Hematopoietic multipotent progenitor cell treated with erythropoietin and hydrocortisone succinate and interleukin-3 and kit ligand, for 6 days (in vitro differentiated cells): ENCODE results near the gene CAPZA2.
"Not testable (repeated sequence)": the region's sequence is repeated elsewhere in the genome, so short reads cannot be mapped to it uniquely, and the experiment has no call there.

Experiments used
- DNase-seq: peaks from one replicate; pipeline ENCODE4 v3.0.0-alpha.2; 2015

CAPZA2 gene

GRCh38 chr7:116922545-116922944, 60.2 kb downstream of the CAPZA2 start:
- DNase-seq: no peak

- DNase-seq: no peak
Observed at GRCh38 chr7:116924741-116925140, 62.4 kb downstream of the CAPZA2 start.

DNA sequence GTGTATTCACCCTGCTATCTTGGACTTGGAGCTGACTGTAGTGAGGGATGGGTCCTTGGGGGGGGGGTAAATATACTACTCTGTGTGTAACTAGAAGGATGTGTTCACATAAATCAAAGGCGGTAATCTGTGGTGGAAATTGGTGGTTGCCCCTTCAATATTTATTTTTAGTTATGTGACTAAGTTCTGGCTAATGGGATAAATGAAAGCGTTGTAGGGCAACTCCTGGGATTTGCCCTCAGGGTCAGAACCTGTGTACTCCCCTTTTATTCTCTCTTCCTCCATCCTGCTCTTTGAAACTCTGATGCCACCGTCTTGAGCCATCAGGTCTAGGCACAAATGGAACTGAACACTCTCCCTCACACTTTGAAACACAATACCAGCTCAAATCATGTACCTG, 66.6 kb downstream of the CAPZA2 start:
- DNase-seq: no peak

- peak; percentile 90 for DNase-seq
Observed at GRCh38 chr7:116929914-116930913, 67.8 kb downstream of the CAPZA2 start.

GRCh38 chr7:116932566-116932965, 70.2 kb downstream of the CAPZA2 start:
- no peak for DNase-seq

- DNase-seq: no peak
Observed at GRCh38 chr7:116933465-116933864, 71.1 kb downstream of the CAPZA2 start.

DNA sequence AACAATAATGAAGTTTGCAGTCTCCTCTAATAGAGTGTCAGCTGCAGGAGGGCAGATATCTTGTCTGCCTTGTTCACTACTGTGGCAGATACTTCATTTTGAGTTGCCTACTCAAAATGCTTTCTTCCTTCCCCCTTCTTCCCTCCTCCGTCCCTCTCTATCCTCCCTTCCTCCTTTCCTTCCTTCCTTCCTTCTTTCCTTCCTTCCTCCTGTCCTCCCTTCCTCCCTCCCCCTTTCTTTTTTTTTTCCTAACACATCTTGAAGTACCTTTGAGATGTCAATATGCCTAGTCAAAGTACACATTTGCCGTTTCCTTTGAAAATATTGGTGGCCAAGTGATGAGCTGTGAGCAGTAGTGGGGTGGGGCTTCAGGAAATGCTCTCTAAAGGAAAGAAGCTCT, 72.2 kb downstream of the CAPZA2 start:
- no peak for DNase-seq

DNA sequence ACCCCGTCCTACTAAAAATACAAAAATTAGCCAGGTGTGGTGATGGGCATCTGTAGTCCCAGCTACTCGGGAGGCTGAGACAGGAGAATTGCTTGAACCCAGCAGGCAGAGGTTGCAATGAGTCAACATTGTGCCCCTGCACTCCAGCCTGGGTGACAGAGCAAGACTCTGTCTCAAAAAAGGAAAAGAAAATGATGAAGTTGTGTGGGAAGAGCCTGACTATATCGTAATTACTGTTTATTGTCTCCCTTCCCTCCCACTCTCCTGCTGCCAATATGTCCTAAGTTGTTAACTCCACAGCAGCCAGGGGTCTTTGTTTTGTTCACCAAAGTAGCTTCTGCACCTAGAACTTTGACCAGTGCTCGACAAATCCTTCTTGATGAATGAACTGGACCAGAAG, 74.5 kb downstream of the CAPZA2 start:
- DNase-seq: not testable (repeated sequence)

DNA sequence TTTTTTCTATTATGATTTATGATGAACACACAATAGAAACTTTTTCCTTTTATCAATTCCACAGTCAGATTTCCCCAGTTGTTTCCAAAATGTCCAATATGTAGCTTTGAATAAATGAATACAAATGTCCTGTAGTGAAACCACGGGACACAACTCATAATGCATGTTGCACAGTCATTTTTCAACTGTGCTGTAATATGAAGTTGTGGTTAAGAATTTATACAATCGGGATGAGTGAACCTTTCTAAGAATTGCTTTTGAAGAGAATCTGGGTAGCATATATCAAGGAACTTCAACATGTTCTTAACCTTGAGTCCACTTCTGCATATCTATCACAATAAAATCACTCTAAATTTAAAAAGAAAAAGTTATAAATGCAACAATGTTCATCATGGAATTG, 76.3 kb downstream of the CAPZA2 start:
- no peak for DNase-seq

- no peak for DNase-seq
Observed at GRCh38 chr7:116940689-116941370, 78.4 kb downstream of the CAPZA2 start.

DNA sequence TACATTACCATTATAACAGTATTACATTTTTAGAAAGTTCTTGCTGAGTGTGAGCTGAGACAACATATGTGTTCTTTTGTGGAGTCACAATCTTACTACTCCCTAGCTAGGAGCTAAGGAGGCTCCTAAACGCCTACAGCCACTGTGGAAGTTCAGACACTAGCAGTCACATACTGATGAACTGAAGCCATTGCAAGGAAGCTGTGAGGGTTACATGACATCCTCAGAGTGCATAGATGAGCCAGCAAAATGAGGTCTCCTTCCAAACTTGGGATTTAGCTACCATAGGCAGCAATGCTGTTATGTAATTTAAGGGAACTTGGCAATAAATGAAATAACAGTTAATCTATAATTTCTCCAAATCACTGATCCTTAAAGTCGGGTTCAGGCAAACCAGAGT, 80.1 kb downstream of the CAPZA2 start:
- DNase-seq: no peak

GRCh38 chr7:116948934-116949333, 86.5 kb downstream of the CAPZA2 start:
- DNase-seq: no peak

DNA sequence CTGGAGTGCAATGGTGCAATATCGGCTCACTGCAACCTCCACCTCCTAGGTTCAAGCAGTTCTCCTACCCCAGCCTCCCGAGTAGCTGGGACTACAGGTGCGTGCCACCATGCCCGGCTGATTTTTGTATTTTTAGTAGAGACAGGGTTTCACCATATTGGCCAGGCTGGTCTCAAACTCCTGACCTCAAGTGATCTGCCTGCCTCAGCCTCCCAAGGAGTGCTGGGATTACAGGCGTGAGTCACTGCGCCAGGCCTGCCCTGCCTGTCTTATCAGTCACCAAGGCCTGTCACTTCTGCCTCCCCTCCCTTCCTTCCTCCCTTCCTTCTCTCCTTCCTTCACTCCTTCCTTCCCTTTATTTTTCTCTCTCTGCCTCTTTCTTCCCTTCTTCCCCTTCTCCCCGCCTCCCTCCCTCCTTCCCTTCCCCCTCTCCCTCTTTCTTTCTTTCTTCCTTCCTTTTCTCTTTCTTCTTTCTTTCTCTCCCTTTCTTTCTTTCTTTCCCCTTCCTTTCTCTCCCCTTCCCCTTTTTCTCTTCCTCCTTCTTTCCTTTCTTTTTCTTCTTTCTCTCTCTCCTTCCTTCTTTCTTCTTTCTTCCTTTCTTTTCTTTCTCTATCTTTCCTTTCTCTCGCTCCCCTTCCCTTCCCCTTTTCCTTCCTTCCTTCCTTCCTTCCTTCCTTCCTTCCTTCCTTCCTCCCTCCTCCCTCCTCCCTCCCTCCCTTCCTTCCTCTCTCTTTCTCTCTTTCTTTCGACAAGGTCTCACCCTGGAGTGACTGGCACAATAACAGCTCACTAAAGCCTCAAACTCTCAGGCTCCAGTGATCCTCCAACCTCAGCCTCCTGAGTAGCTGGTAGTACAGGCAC, 87.8 kb downstream of the CAPZA2 start:
- DNase-seq: peak; percentile 77

DNA sequence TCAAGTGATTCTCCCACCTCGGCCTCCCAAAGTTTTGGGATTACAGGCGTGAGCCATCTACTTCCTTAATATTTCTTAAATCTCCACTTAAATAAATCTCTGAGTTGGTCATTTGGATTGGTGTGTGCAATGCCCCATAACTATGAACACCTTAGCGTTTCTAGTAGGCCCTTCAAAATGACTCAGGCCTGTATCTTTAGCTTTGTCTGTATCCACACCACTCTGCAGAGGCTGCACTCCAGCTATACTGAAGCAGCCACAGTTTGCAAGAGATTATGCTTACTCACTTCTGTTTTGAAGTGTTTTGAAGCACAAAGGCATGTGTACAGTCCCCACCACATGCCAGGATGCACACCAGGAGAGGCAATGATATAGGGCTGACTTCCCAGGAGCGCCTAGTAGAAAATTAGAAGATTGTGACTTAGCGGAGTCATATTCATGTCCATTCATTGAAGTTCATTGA, 88.5 kb downstream of the CAPZA2 start:
- DNase-seq: peak; percentile 60

DNA sequence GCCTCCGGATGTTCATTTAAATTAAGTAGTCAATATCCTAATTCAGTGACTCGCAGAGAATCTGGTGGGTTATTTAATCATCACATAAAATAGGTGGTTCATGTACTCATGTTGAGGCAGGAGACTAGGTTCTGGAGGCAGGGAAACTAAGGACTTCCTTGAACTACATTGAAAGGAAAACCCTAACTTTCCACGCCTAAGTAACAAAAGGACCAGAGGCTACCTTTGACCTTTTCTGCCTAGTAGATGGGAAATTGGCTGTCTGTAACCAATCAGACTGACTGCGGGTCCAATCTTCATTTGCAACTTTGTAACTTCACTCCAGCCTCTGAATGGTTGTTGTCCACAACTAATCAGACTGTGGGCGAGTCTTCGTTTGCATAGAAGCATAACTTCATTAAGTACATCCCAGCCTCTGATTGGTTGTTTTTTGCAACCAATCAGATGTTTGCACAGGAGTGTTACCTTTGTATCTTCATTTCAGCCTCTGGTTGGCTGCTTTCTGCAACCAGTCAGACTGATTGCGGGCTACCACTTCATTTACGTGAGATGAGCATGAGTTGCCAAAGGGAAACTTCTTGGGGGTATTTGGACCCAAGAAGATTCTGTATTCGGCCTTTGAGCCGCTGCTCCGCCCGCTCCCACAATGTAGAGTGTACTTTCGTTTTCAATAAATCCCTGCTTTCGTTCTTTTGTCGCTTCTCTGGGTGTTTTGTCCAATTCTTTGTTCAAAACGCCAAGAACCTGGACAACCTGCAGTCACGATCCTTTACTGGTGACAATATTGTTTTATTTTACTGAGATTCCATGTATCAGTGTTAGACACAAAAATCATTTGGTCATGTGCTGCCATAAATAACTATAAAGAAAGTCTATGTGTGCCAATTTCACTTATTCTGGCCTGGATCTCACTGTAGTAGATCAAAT, 89.2 kb downstream of the CAPZA2 start:
- no peak for DNase-seq

- peak; percentile 84 for DNase-seq
Observed at GRCh38 chr7:116952635-116953371, 90.4 kb downstream of the CAPZA2 start.

GRCh38 chr7:116953372-116953905, 91.1 kb downstream of the CAPZA2 start, which contains the start of gene ST7:
ST7 (plus strand) TSS chr7:116953501; CDS start chr7:116953541, 40 bp downstream.
- DNase-seq: peak; percentile 76

GRCh38 chr7:116953906-116954838, 91.8 kb downstream of the CAPZA2 start:
- peak; percentile 68 for DNase-seq

DNA sequence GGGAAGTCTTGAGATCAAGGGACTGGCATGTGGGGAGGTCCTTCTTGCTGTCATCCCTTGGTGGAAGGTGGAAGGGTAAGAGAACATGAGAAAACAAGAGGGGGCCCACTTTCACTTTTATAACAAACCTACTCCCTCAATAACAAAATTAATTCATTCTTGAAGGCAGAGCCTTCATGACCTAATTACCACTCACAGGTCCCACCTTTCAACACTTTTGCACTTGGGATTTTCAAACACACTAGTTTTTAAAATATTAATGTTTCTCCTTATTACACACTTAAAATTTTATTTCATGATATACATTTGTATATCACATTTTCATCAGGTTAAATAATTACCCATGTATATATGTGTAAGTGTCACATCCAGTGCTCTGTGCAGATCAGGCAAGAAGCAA, 93.0 kb downstream of the CAPZA2 start:
- no peak for DNase-seq
